ENCODE data around the gene GMDS.
A peak's percentile ranks its signal among the peaks of the same experiment; 100 is the strongest.

The GMDS gene

GRCh38 chr6:1946583-1946982 lies 298.8 kb downstream of the GMDS start:
- DNase-seq = no peak

GRCh38 chr6:1945235-1945832 lies 300.1 kb downstream of the GMDS start:
- DNase-seq = no peak

GRCh38 chr6:1942834-1943233 lies 302.6 kb downstream of the GMDS start:
- DNase-seq = no peak

- no peak for DNase-seq
Observed at GRCh38 chr6:1941534-1941933, 303.9 kb downstream of the GMDS start.

GRCh38 chr6:1940381-1940780 lies 305.0 kb downstream of the GMDS start:
- DNase-seq = no peak

GRCh38 chr6:1933292-1933691 lies 312.1 kb downstream of the GMDS start:
- no peak for DNase-seq

GRCh38 chr6:1931817-1932216 lies 313.6 kb downstream of the GMDS start:
- no peak for DNase-seq

- no peak for DNase-seq
Observed at GRCh38 chr6:1930356-1930755, 315.0 kb downstream of the GMDS start.

- DNase-seq = no peak
Observed at GRCh38 chr6:1929931-1930330, 315.5 kb downstream of the GMDS start.

GRCh38 chr6:1925743-1926430 lies 319.5 kb downstream of the GMDS start:
- no peak for DNase-seq

GRCh38 chr6:1923449-1923848 lies 322.0 kb downstream of the GMDS start:
- DNase-seq = no peak

GRCh38 chr6:1917626-1918371 lies 327.6 kb downstream of the GMDS start:
- DNase-seq = peak in 6 of 56 donors; percentile 2 to 33 (median 4)

- DNase-seq = peak in 1 of 56 donors; percentile 1
Observed at GRCh38 chr6:1916334-1917070, 328.9 kb downstream of the GMDS start.

- DNase-seq = no peak
Observed at GRCh38 chr6:1915226-1915625, 330.2 kb downstream of the GMDS start.

GRCh38 chr6:1913577-1913976 lies 331.8 kb downstream of the GMDS start:
- DNase-seq = no peak

GRCh38 chr6:1912731-1913130 lies 332.7 kb downstream of the GMDS start:
- DNase-seq = no peak

- no peak for DNase-seq
Observed at GRCh38 chr6:1911474-1911873, 333.9 kb downstream of the GMDS start.

GRCh38 chr6:1910621-1911407 lies 334.6 kb downstream of the GMDS start:
- DNase-seq = no peak

- no peak for DNase-seq
Observed at GRCh38 chr6:1908784-1909183, 336.6 kb downstream of the GMDS start.

- DNase-seq = no peak
Observed at GRCh38 chr6:1906609-1907008, 338.8 kb downstream of the GMDS start.

- DNase-seq = no peak
Observed at GRCh38 chr6:1906014-1906413, 339.4 kb downstream of the GMDS start.

All from amygdala (tissue), 56 donors.